ENCODE data around the gene KLHL8.
A peak's percentile ranks its signal among the peaks of the same experiment; 100 is the strongest.
"Not testable (repeated sequence)": the region's sequence is repeated elsewhere in the genome, so short reads cannot be mapped to it uniquely, and the experiment has no call there.

The KLHL8 gene

DNA sequence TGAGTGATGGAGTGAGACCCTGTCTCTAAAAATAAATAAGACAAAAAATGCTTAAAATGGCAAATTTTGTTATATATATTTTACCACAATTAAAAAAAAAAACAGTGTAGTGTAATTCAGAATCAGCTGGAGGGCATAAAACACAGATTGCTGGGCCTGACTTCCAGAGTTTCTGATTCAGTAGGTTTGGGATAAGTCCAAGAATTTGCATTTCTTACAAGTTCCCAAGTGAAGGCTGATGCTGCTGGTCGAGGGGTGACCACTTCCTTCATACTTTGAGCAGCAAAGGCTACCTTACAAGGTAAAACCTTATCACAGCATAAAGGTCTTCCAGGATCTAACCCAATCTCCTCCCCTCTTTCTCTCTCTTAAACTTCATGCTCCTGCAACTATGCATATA, 40.7 kb downstream of the KLHL8 start:
- DNase-seq (ENCODE audit: low read depth in 3 of 3), result no peak

DNA sequence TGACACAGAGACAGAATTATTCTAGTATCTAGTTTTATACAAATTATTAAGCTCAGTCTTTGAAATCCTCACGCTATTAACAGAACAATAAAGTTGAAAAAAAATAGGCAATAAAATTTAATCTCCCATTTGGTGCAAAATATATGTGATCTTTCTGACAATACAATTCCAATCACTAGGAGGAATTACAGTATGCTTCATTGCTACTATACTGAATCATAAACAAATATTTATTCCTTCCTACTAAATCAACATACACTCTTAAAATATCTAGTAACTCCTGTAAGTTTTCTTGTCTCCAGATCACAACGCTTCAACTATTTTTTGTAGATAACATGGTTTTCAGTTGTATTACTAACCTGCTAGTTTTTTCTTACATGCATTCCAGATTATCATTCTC, 45.7 kb downstream of the KLHL8 start:
- no peak for DNase-seq (ENCODE audit: low read depth in 3 of 3)

DNA sequence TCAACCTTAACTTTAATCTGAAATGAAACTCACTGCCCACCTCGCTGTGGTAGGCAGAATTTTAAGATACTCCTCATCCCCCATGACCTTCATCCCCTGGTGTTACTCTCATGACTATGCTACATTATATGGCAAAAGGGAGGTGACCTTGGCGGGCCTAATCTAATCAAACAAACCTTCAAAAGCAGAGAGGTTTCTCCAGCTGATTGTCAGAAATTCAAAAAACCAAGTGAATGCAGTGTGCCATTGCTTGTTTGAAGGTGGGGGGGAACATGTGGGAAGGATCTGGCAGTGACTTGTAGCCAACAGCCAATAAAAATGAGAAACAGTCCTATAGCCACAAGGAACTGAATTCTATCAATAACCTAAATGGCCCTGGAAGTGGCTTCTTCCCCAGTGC, 48.5 kb downstream of the KLHL8 start:
- no peak for DNase-seq (ENCODE audit: low read depth in 3 of 3)

DNA sequence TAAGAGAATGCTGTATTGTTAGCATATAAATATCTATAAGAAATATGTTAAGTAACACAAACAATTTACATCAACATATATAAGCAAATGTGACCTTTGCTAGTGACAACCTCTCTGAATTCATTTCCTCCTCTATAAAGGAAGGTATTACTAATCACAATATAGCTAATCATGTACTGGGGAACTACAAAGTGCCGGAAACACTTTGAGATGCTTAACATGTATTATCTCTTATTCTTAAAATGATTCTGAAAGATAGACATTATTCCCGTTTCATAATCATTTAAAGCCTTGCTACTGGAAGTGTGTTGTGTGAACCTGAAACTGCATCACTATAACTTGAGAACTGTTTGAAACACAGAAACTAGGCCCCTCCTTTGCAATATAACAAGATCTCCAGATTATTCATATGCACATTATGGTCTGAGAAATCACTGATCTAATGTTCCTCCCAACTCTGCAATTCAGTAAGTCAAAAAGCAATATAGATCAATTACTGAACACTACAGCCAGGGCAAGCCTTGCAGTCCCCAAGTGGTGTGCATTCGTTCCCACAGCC, 54.0 kb downstream of the KLHL8 start:
- no peak for DNase-seq (ENCODE audit: low read depth in 3 of 3)

DNA sequence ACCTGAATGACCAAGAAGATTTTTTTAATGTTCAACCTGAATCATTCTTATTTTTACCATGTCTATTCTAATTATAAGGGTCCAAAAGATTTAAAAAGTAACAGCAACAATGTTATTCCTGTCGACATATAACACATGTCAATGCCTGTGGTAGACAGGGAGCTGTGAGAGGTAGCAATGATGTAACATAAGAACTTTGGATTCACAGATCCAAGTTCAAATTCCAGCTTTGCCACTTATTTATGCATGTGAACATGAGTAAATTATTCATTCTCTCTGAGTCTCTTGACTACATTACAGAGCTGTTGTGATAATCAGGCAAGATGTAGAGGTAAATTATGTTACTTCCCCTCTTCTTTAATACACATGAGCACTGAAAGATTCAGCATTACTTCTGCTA, 54.5 kb downstream of the KLHL8 start:
- DNase-seq (ENCODE audit: low read depth in 3 of 3), result no peak

DNA sequence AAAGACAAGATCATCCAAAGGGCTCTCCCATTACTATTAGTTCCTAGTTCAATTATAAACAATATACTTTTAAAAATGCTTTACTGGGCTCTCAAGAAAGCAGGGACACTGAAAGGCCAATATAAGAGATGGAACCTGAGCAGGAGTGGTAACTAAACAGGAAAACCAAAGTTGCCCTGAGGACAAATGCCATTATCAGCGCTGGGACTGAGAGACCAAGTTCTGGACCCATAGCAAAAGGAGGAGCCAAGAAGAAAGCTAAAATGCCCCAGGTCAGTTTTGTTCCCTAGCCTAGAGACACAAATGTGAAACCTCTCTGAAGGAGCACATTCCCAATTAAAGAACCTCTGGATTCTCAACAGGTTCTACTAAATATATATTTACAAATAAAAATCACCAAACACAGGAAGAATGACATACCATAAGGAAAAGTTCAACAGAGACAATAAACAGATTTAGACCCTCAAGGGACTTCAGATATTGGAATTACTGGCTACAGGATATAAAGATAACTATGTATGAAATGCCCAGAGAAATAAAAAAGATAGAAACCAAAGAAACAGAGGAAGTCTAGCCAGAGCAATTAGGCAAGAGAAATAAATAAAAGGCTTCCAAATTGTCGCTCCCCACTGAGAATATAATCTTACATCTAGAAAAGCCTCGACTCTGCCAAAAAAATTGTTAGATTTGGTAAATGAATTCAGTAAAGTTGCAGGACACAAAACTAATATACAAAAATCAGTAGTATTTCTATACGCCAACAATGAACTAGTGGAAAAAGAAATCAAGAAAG, 67.1 kb downstream of the KLHL8 start:
- DNase-seq (ENCODE audit: low read depth in 3 of 3), result no peak

DNA sequence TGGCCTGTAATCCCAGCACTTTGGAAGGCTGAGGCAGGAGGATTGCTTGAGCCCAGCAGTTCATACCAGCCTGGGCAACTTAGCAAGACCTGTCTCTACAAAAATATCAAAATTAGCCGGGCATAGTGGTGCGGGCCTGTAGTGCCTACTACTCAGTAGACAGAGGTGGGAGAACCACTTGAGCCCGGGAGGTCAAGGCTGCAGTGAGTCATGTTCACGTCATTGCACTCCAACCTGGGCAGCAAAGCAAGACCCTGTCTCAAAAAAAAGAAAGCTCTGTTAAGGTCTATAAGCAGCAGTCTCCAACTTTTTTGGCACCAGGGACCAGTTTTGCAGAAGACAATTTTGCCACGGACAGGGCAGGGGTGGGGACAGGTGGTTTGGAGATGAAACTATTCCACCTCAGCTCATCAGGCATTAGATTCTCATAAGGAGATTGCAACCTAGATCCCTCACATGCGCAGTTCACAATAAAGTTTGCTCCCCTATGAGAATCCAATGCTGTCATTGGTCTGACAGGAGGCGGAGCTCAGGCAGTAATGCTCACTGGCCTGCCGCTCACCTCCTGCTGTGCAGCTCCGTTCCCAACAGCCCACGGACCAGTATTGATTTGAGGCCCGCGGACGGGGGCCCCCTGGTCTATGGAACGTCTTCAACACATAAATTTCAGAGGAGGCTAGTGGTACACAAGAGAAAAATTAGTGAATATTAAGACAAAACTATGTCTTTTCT, 67.9 kb downstream of the KLHL8 start:
- DNase-seq (ENCODE audit: low read depth in 3 of 3), result no peak

DNA sequence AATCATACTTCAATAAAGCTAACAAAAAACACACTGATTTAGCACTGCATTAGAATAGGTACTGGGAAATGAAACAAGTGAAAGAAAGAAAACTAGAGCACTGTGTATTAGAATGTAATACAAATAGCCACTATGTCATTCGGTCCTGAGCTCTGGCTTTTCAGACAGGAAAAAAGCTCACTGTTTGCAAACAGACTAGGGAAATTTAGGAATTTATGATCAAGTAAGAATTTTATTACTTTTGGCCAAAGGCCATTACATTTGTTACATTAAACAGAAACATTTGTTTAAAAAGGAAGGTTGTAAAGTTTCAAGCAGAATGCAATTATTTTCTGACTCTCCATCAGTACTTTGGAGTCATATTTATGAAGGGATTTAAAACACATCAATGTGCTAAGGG, 68.7 kb downstream of the KLHL8 start:
- no peak for DNase-seq (ENCODE audit: low read depth in 3 of 3)

DNA sequence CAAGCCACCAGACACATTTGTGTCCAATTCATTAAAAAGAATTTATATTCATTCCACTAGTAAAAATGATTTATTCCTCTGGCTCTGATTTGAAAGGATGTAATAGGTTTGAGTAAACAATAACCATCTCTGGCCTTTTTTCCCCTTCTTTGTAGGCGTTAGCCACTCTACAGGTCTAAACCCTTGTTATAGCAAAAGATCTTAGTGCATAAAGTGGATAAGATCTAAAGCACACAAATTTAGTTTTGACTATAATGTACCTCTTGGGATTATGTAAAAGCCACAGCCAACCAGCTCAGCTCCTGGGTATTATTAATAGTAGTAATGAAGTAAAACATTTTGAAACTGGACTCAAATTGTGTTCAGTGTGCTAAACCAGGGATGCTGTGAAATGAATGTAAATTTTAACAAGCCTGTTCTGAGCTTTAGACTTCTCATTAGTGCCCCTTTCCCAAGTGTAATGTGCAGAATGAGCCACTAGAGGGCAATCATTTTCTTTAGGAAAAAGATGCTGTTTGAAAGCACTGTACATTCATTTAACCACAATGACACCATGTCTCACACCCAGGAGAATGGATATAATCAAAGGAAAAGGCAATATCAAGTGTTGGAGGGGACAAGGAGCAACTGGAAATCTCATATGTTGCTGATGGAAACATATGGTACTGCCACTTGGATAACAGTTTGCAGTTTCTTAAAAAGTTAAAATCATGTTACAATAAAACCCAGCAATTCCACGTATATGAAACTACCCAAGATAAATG, 69.7 kb downstream of the KLHL8 start:
- DNase-seq (ENCODE audit: low read depth in 3 of 3), result peak in 2 of 3 donors; percentile 26 to 41

DNA sequence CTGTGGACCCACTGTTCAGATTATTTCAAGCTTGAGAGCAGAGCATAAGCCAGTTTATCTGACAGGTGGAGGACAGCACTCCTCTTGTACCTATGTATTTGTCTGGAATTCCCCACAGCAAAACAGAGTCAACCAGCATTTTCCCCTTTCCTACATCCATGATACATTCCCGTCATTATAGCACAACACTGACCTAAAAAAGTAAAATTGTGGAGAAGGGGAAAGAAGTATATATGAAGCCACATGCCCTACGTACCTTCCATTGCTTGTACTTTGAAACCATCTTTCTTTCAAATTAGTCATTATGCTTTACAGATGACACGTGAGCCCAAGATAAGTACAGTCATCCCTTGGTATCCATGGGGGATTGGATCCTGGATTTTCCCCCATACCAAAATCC, 73.3 kb downstream of the KLHL8 start:
- DNase-seq (ENCODE audit: low read depth in 3 of 3), result no peak

DNA sequence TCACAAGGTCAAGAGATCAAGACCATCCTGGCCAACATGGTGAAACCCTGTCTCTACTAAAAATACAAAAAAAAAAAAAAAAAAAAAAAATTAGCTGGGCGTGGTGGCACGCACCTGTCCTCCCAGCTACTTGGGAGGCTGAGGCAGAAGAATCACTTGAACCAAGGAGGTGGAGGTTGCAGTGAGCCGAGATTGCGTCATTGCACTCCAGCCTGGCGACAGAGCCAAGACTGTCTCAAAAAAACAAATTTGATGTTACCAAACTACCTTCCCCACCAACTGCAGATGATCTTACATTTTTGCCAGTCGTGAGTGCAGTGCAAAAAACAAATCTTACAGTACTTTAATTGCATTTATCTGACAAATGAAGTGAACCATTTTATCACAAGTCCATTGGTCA, 74.5 kb downstream of the KLHL8 start:
- not testable (repeated sequence) for DNase-seq (ENCODE audit: low read depth in 3 of 3)

DNA sequence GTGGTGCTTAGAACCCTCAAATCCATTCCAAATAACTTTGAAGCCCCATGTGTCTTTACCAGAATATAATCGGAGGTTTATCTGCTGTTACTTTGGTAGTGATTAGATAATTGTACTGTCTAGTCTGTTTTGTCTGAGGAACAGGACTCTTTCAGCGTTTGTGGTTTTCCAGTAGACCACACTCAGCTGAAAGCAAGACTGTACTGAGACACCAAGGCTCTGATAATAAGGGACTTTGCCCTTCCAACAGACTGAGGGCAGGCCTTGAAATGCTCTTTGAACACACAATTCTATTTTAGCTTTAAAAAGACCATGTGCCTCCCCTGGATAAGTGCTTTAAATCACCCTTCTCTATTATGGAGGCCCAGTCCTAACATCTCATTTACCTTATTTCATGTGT, 76.1 kb downstream of the KLHL8 start:
- DNase-seq (ENCODE audit: low read depth in 3 of 3), result no peak

DNA sequence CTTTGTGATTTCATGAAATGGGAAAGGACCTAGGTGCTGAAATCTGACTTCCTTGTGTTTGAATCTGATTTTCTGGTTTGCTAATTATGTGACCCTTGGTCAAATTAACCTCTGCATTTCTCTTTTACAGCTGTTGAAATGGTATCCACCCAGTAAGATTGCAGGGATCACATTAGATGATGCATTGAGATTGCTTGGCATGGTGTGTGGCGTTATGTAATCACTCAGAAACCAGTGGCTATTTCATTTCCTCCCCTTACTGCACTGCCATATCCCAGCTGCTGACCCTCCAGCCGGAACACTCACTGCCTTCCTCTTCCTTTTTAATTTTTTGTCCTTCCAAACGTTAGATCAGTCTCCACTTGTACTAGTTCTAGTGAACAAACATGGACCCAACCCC, 79.0 kb downstream of the KLHL8 start:
- DNase-seq (ENCODE audit: low read depth in 3 of 3), result no peak

DNA sequence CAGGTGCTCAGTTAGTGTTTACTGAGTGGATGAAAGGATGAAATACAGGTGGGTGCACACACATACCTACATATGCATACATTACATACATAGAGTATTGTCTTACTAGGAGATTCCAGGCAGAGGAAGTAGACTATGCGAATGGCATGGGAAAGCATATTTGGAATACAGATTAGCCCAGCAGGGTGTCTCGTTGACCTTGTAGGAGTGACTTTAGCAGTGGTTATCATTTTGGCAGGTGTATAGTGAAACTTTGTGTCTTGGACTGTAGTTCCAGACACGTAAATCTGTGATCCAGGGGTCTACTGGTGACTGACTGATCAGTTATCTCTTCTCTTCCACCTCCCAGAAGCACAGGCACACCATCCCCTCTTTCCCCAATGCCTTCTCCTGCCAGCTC, 86.3 kb downstream of the KLHL8 start:
- no peak for DNase-seq (ENCODE audit: low read depth in 3 of 3)

DNA sequence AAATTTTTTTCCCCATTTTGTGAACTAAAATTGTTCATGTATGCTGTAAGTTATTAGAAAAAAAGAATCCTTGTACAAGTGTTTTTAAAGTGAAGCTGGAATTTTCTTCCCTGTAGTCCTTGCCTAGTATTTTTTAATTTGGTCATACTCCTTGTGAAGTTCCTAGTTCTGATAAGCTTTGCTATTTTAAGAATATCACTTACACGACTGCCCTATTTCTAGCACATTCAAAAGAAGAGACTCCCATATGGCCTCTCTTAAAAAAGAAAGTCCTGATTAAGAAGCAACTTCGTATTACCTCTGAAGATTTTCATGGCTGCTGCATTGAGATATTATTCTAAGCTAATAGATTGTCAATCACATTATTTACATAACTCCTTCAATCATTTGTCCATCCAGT, 87.2 kb downstream of the KLHL8 start:
- no peak for DNase-seq (ENCODE audit: low read depth in 3 of 3)

DNA sequence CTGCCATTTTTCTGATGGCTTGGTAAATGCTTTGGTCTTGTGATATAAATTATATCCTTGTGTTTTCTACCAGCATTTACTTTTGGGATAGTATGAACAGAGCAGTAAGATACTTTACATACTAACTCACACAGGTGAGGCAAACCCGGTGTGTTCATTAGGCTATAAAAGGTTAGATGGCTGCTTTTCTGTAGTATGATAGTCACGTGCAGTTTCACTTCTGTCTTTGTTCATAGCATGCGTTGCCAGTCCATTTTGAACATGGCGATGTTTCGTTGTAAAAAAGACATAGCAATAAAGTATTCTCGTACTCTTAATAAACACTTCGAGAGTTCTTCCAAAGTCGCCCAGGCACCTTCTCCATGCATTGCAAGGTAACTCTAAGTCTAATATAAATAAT, 88.4 kb downstream of the KLHL8 start:
- no peak for DNase-seq (ENCODE audit: low read depth in 3 of 3)

DNA sequence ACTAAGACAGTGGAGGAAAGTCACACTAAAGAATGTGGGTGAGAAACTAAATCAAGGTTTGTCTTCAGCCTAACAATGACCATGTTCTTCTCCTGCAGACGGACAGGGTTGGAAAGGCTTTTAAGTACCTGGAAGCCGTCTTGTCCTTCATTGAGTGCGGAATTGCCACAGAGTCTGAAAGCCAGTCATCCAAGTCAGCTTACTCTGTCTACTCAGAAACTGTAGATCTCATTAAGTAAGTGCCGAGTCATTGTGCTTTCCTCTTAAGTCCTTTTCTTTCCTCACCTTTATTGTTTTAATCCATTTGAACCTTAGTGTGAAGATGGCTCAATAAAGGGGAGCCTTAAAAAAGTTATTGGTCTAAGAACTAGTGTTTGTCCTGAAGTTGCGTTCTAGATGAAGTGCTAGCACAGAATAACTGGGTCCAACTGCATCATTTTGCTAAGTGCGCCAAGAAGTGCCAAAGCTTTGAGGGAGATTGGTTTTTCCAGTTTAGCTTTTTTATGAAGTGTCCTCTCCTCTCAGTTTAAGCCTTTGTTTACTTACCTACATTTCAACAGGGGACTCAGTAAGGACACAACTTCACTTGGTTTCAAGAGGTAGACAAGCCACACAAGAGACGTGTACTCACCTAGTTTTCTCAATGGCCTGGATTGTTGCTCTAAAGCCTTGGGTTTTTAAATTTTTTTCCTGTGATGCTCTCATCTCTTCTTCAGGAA, 89.3 kb downstream of the KLHL8 start:
- no peak for DNase-seq (ENCODE audit: low read depth in 3 of 3)

DNA sequence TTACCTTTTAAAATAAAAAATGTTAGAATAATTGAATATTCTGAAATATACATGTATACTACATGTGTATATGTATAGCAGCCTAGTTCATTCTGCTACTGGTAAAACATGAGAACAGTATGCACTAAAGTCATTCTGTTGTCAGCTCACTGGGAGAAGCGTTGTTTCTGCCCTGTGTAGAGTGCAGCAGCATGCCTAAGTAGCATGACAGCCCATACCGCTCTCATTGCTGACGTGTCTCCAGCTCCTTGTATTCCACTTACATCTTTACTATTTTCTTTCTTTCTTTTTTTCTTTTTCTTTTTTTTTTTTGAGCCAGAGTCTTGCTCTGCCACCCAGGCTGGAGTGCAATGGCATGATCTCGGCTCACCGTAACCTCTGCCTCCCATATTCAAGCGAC, 90.7 kb downstream of the KLHL8 start:
- DNase-seq (ENCODE audit: low read depth in 3 of 3), result no peak

DNA sequence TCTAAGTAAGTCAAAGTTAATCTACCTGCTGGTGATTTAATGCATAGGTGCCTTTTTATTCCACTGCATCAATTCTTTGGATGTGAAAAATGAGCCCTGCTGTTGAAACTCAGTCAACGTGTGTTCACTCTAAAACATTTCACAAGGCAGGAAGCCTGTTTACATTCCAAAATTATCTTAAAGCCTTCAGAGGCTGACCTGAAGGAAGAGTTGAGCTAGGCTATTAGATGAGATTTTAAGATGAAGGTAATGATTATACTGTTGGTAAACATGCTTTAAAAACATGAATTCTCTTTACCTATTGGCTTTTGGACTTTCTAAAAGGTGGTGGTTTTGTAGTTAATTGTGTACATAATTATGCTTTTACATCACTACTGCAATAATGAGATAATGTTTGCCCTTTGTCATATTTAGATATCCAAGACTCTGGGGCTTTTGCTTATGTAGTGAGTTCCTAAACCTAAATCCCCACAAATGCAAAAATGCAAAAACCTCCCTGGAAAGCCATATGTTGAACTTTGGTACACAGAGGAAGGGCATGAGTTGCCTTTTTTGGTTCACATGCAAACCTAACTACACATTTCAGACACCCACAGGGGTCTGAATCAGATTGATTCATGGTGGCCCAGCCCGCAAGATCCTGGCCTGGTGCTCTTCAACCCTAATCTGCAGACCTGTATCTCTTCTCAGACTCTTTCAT, 92.3 kb downstream of the KLHL8 start:
- DNase-seq (ENCODE audit: low read depth in 3 of 3), result no peak

DNA sequence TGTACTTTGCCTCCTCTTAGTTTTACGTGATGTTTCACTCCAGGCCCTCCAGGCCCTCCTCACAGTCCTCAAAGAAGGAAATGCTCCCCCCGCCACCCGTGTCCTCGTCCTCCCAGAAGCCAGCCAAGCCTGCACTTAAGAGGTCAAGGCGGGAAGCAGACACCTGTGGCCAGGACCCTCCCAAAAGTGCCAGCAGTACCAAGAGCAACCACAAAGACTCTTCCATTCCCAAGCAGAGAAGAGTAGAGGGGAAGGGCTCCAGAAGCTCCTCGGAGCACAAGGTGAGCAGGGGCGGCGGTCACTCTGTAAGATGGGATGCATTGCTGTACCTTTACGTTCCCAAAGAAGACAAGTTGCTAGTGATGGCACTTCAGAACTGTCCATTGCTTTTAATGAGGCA, 94.4 kb downstream of the KLHL8 start:
- no peak for DNase-seq (ENCODE audit: low read depth in 3 of 3)

DNA sequence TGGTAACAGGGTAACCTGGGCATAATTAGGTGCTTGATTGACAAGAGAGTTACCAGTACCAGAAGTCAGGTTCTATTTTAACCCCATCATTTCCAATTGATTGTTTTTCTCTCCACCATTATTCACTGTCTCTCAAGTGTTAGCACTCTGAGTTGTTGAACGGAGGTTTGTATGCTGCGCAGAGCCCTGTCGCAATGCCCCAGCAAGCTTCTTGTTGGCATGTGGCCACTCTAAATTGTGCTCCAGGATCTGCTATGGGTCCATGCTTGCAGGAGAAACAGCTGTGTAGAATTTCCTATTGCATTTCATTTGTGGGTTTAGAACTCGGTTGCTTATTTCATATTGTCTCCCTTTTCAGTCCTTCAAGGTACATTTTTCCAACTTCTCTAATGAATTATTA, 98.2 kb downstream of the KLHL8 start:
- DNase-seq (ENCODE audit: low read depth in 3 of 3), result no peak

All from stimulated activated CD4-positive, alpha-beta T cell treated with anti-CD3 and anti-CD28 coated beads, TNF-alpha, amount 100 ng/mL, for 48 hours (primary cell).